Measurements from ENCODE around the gene COMT. TPM values are rescaled to one million over a fixed set of nuclear protein-coding genes. Genes with fewer than 3 reads are reported as not detected.

Gene COMT
- total and polyA plus RNA-seq, 10 donors, result 63.5 to 216 (median 99.3) TPM

- no peak for TF ChIP-seq CTCF (IDR thresholded peaks at IDR 0.05 in 8 of 11, conservative IDR thresholded peaks at IDR 0.05 in 3 of 11)
- TF ChIP-seq POLR2AphosphoS5 (IDR thresholded peaks at IDR 0.05), result no peak
- no peak for TF ChIP-seq POLR2A (IDR thresholded peaks at IDR 0.05)
- H3K27ac ChIP-seq, result peak overlapping the region; percentile 76 to 95 (median 90)
- H3K9me3 ChIP-seq, result no peaks in the 10 kb centered on the region
- intact Hi-C loops (cut with DNase I; ENCODE audit: low total_unique reads), result no loop called here
- DNase-seq, result no peak
- H3K27me3 ChIP-seq (replicated peaks in 1 of 7), result no peaks in the 10 kb centered on the region
- 2 to 7% (median 3%) methylated on average over 7 to 8 of the region's 8 CpGs for WGBS, 5 donors
- peak overlapping the region; percentile 64 to 81 (median 74) for H3K4me3 ChIP-seq
- H3K4me1 ChIP-seq, result peaks cover 23 to 88% (median 45%) of the 10 kb centered on the region in 6 donors
- H3K36me3 ChIP-seq, result peaks cover 0 to 5% (median 0%) of the 10 kb centered on the region in 6 donors
Observed at GRCh38 chr22:19942157-19943081, 847 bp downstream of the COMT start.

- intact Hi-C loops (cut with DNase I; ENCODE audit: low total_unique reads), result no loop called here
- Histone ChIP-seq H3K36me3 (no peaks in the 10 kb centered on the region), H3K27ac (peak overlapping the region; percentile 76 to 95 (median 90)), H3K4me3 (peak overlapping the region; percentile 64 to 81 (median 74)), H3K27me3 (replicated peaks in 1 of 7) (no peaks in the 10 kb centered on the region), H3K9me3 (no peaks in the 10 kb centered on the region), H3K4me1 (peaks cover 23 to 88% (median 55%) of the 10 kb centered on the region in 6 donors)
- 45 to 59% (median 51%) methylated on average over 11 of the region's 11 CpGs for WGBS, 5 donors
- DNase-seq, result no peak
- TF ChIP-seq POLR2A (IDR thresholded peaks at IDR 0.05) (no peak), POLR2AphosphoS5 (IDR thresholded peaks at IDR 0.05) (no peak), CTCF (IDR thresholded peaks at IDR 0.05 in 8 of 11, conservative IDR thresholded peaks at IDR 0.05 in 3 of 11) (no peak)
Observed at GRCh38 chr22:19943082-19944026, 1.8 kb downstream of the COMT start.

- H3K27ac ChIP-seq, result peak overlapping the region in 1 of 8 donors; percentile 67
- DNase-seq, result no peak
- no peaks in the 10 kb centered on the region for H3K9me3 ChIP-seq
- H3K4me1 ChIP-seq, result peaks cover 5 to 63% (median 30%) of the 10 kb centered on the region in 6 donors
- H3K27me3 ChIP-seq (replicated peaks in 1 of 7), result no peaks in the 10 kb centered on the region
- H3K36me3 ChIP-seq, result peaks cover 0 to 22% (median 0%) of the 10 kb centered on the region in 6 donors
- intact Hi-C loops (cut with DNase I; ENCODE audit: low total_unique reads), result no loop called here
- TF ChIP-seq POLR2A (IDR thresholded peaks at IDR 0.05) (no peak), CTCF (IDR thresholded peaks at IDR 0.05 in 8 of 11, conservative IDR thresholded peaks at IDR 0.05 in 3 of 11) (peak in 5 of 11 experiments; percentile 15 to 58 (median 29)), POLR2AphosphoS5 (IDR thresholded peaks at IDR 0.05) (no peak)
- no peak overlapping the region for H3K4me3 ChIP-seq
- WGBS, 5 donors, result 77 to 90% (median 81%) methylated on average over 9 of the region's 9 CpGs
Observed at GRCh38 chr22:19948057-19948760, 6.6 kb downstream of the COMT start.
